ENCODE measurements around the gene FAM151B. TPM values are rescaled to one million over a fixed set of nuclear protein-coding genes. Genes with fewer than 3 reads are reported as not detected.

FAM151B gene
- total RNA-seq, 2 experiments from 2014 or later, result not detected

GRCh38 chr5:80507663-80508062, 19.8 kb downstream of the FAM151B start:
- DNase-seq (ENCODE audit: low spot score), result no peak
- BruUV-seq (replicated peaks), result no TSS peak
- Histone ChIP-seq H3K27ac (ENCODE audit: low read depth, low read length, poor library complexity, severe bottlenecking) (no peak overlapping the region), H4K20me1 (ENCODE audit: insufficient read depth, low read length) (no peaks in the 10 kb centered on the region), H3K9me2 (ENCODE audit: insufficient read depth, low read length) (no peaks in the 10 kb centered on the region), H3K9me3 (ENCODE audit: low read length) (no peaks in the 10 kb centered on the region), H3K4me3 (ENCODE audit: low read depth, low read length, poor library complexity, severe bottlenecking) (no peak overlapping the region), H3K36me3 (ENCODE audit: insufficient read depth, low read length) (no peaks in the 10 kb centered on the region), H3K79me2 (ENCODE audit: insufficient read depth, low read depth, low read length) (no peaks in the 10 kb centered on the region), H2AFZ (ENCODE audit: low read length) (no peak overlapping the region), H3K4me2 (ENCODE audit: low read length) (no peak overlapping the region), H3K4me1 (ENCODE audit: insufficient read depth, low read length, poor library complexity, severe bottlenecking) (no peaks in the 10 kb centered on the region)
- intact Hi-C loops (cut with micrococcal nuclease; ENCODE audit: unreplicated experiment), result loop anchor here (1.0 kb wide), 1 partner anchor 21 kb away; no protein-coding TSS in a partner anchor
- no peak for TF ChIP-seq EZH2phosphoT487 (IDR thresholded peaks at IDR 0.05; ENCODE audit: borderline replicate concordance, low read depth, low read length)
- TF ChIP-seq, protein P1, sequence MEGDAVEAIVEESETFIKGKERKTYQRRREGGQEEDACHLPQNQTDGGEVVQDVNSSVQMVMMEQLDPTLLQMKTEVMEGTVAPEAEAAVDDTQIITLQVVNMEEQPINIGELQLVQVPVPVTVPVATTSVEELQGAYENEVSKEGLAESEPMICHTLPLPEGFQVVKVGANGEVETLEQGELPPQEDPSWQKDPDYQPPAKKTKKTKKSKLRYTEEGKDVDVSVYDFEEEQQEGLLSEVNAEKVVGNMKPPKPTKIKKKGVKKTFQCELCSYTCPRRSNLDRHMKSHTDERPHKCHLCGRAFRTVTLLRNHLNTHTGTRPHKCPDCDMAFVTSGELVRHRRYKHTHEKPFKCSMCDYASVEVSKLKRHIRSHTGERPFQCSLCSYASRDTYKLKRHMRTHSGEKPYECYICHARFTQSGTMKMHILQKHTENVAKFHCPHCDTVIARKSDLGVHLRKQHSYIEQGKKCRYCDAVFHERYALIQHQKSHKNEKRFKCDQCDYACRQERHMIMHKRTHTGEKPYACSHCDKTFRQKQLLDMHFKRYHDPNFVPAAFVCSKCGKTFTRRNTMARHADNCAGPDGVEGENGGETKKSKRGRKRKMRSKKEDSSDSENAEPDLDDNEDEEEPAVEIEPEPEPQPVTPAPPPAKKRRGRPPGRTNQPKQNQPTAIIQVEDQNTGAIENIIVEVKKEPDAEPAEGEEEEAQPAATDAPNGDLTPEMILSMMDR (conservative IDR thresholded peaks at IDR 0.05; ENCODE audit: low read length), result no peak
- POLR2A ChIA-PET, result interaction anchor here (0.6 to 1.1 kb wide), 2 partner anchors 21 to 1011 kb away, joined by 3 read pairs; no protein-coding TSS in a partner anchor
- CTCF ChIA-PET (ENCODE audit: unreplicated experiment), result no interaction called here

- Histone ChIP-seq H3K4me2 (ENCODE audit: low read length) (no peak overlapping the region), H4K20me1 (ENCODE audit: insufficient read depth, low read length) (no peaks in the 10 kb centered on the region), H3K36me3 (ENCODE audit: insufficient read depth, low read length) (no peaks in the 10 kb centered on the region), H3K4me3 (ENCODE audit: low read depth, low read length, poor library complexity, severe bottlenecking) (no peak overlapping the region), H3K79me2 (ENCODE audit: insufficient read depth, low read depth, low read length) (no peaks in the 10 kb centered on the region), H3K27ac (ENCODE audit: low read depth, low read length, poor library complexity, severe bottlenecking) (no peak overlapping the region), H3K4me1 (ENCODE audit: insufficient read depth, low read length, poor library complexity, severe bottlenecking) (no peaks in the 10 kb centered on the region), H2AFZ (ENCODE audit: low read length) (no peak overlapping the region), H3K9me2 (ENCODE audit: insufficient read depth, low read length) (no peaks in the 10 kb centered on the region), H3K9me3 (ENCODE audit: low read length) (no peaks in the 10 kb centered on the region)
- intact Hi-C loops (cut with micrococcal nuclease; ENCODE audit: unreplicated experiment), result no loop called here
- POLR2A ChIA-PET, result interaction anchor here (1.2 kb wide), 1 partner anchor 392 kb away, joined by 3 read pairs; no protein-coding TSS in a partner anchor
- CTCF ChIA-PET (ENCODE audit: unreplicated experiment), result no interaction called here
- no peak for TF ChIP-seq EZH2phosphoT487 (IDR thresholded peaks at IDR 0.05; ENCODE audit: borderline replicate concordance, low read depth, low read length)
- TF ChIP-seq, protein P1 (conservative IDR thresholded peaks at IDR 0.05; ENCODE audit: low read length), result no peak
- DNase-seq (ENCODE audit: low spot score), result no peak
- BruUV-seq (replicated peaks), result no TSS peak
Observed at GRCh38 chr5:80508844-80509243, 20.9 kb downstream of the FAM151B start.

GRCh38 chr5:80509362-80509761, 21.5 kb downstream of the FAM151B start:
- TF ChIP-seq, protein P1 (conservative IDR thresholded peaks at IDR 0.05; ENCODE audit: low read length), result no peak
- TF ChIP-seq EZH2phosphoT487 (IDR thresholded peaks at IDR 0.05; ENCODE audit: borderline replicate concordance, low read depth, low read length), result no peak
- Histone ChIP-seq H4K20me1 (ENCODE audit: insufficient read depth, low read length) (no peaks in the 10 kb centered on the region), H3K27ac (ENCODE audit: low read depth, low read length, poor library complexity, severe bottlenecking) (no peak overlapping the region), H3K36me3 (ENCODE audit: insufficient read depth, low read length) (no peaks in the 10 kb centered on the region), H3K4me1 (ENCODE audit: insufficient read depth, low read length, poor library complexity, severe bottlenecking) (no peaks in the 10 kb centered on the region), H3K4me2 (ENCODE audit: low read length) (no peak overlapping the region), H3K9me2 (ENCODE audit: insufficient read depth, low read length) (no peaks in the 10 kb centered on the region), H3K4me3 (ENCODE audit: low read depth, low read length, poor library complexity, severe bottlenecking) (no peak overlapping the region), H3K79me2 (ENCODE audit: insufficient read depth, low read depth, low read length) (no peaks in the 10 kb centered on the region), H2AFZ (ENCODE audit: low read length) (no peak overlapping the region), H3K9me3 (ENCODE audit: low read length) (no peaks in the 10 kb centered on the region)
- BruUV-seq (replicated peaks), result no TSS peak
- intact Hi-C loops (cut with micrococcal nuclease; ENCODE audit: unreplicated experiment), result no loop called here
- ChIA-PET CTCF (ENCODE audit: unreplicated experiment) (no interaction called here), POLR2A (interaction anchor here (0.6 to 1.2 kb wide), 3 partner anchors 11 to 393 kb away, joined by 3 to 4 read pairs (median 3); no protein-coding TSS in a partner anchor)
- DNase-seq (ENCODE audit: low spot score), result no peak

Measured in OCI-LY7 (cell line).